GM18909 (cell line): ENCODE results near the gene UBE2L5.

ENCODE experiments used
- ATAC-seq: cut with Tn5 transposase; IDR thresholded peaks from one replicate; pipeline ENCODE4 v1.9.1; 2021; ENCODE audit warnings: mild to moderate bottlenecking; ENCODE audit not compliant: unreplicated experiment, poor library complexity

Gene UBE2L5

GRCh38 chr13:30465593-30466357 is 43.5 kb downstream of the UBE2L5 start, which contains the start of gene HMGB1:
Gene HMGB1 (minus strand): TSS chr13:30465936. CDS start chr13:30463680, 2,256 bp downstream.
- peak; percentile 86 for ATAC-seq

GRCh38 chr13:30466358-30466714 is 44.0 kb downstream of the UBE2L5 start:
- ATAC-seq: no peak

GRCh38 chr13:30466841-30467252 is 44.6 kb downstream of the UBE2L5 start:
- no peak for ATAC-seq

DNA sequence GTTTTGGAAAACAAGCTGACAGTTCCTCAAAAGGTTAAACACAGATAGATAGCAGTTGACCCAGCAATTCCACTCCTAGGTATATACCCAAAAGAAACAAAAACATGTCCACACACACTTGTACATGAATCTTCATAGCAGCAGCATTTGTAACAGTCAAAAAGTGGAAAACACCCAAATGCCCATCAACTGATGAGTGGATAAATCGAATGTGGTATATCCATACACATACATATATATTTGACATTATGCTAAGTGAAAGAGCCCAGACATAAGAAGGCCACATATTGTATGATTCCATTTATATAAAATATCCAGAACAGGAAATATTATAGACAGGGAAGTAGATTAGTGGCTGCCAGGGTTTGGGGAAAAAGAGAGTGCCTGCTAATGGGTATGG is 51.4 kb downstream of the UBE2L5 start:
- no peak for ATAC-seq

DNA sequence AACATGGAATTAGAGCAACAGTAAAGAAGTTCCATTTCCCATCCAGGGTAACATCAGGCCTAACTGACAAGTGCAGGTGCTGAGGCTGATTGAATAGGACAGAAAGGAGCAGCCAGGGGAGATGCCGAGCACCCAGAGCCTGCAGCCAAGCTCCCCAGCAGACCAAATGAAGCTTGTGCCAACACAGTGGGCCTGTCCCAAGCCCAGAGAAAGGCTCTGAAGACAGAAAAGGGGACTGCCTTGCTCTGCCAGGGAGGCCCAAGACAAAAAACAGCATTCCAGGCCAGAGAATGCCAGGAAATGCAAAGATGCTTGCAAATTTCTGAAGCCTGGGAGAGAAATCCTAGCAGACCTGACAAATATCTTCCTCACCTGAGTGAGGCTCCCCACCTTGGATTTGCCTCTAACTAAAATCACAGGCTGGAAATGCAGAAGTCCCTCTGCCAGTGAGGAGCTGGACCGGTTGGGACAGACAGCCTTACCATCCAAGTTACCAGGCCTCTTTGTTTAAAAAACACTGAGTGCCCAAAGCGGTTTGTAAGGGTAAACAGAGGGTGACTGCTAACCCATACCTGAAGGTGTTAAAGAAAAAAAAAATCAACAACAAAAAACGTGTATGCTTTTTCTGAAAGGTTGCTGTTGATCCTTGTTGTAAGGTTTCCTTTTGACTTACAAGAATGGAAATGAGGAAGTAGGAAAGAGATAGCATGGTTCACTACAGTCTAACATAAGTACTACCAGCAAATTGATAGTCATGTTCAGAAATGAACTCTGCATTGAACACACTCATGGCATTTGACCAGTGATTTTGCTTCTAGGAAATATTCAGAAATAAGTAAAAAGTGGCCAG is 55.3 kb downstream of the UBE2L5 start:
- ATAC-seq: peak; percentile 92
